ENCODE measurements around the gene FTCD. TPM values are rescaled to one million over a fixed set of nuclear protein-coding genes. Genes with fewer than 3 reads are reported as not detected.

The FTCD gene, protein sequence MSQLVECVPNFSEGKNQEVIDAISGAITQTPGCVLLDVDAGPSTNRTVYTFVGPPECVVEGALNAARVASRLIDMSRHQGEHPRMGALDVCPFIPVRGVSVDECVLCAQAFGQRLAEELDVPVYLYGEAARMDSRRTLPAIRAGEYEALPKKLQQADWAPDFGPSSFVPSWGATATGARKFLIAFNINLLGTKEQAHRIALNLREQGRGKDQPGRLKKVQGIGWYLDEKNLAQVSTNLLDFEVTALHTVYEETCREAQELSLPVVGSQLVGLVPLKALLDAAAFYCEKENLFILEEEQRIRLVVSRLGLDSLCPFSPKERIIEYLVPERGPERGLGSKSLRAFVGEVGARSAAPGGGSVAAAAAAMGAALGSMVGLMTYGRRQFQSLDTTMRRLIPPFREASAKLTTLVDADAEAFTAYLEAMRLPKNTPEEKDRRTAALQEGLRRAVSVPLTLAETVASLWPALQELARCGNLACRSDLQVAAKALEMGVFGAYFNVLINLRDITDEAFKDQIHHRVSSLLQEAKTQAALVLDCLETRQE
- 0.39 and 0.65 TPM in 2 replicates for total RNA-seq

DNA sequence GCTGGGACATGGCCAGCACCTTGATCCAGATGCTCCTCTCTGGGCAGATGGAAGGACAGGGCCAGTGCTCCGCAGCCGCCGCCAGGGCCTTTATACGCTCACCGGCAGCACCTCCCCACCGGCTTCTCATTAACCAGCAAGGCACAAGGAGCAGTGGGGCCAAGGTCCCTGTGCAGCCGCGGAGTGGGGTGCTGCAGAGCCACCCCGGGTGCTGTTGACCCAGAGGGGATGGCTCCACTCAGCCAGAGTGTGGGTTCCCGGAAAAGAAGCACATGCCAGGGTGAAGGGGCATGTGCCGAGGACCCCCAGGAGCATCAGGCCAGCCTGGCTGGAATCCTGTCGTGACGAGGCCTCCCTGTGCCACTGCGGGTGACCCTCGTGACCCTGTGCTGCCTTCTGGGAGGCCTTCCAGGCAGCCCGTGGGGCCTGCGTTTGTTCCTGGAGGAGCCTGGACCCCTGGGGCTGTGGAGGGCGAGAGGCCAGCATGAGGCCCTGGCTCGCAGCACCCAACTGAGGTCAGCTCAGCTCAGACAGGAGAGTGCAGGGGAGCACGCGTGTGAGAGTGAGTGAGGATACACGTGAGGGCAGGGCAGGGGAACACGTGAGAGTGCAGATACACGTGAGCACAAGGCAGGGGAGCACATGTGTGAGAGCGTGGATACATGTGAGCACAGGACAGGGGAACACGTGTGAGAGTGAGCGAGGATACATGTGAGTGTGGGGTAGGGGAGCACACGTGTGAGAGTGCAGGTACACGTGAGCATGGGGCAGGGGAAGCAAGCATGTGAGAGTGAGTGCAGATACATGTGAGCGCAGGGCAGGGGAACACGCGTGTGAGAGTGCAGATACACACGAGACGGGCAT, at the start of gene FTCD:
TSS of gene FTCD (minus strand) at position 66 of the 864 bp plus-strand sequence. CDS start at position 10, 56 bp downstream.

DNA sequence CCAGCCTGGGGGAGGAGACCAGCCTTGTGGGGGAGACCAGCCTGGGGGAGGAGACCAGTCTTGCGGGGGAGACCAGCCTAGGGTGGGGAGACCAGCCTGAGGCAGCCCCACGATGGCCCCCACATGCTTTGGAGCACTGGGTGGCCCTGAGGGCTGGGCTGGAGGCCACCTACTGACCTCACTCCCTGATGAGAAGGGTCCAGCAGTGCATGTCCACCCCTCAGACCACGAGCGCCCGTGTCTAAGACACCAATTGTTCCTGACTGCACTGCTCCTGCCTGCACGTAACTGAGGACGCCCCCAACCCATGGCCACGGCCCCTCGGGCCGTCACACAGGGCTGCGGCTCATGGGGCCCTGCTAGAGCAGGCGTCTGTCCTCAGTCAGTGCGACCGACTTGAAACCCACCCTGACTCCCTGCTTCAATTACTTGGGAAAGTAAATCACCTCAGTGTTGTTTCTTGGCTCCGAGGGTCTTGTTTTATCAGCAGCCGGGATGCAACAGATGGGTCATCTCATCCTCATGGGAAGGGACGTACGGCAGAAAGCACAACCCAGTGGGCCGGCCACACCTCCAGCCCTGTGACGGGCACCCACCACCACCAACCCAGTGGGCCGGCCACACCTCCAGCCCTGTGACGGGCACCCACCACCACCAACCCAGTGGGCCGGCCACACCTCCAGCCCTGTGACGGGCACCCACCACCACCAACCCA, 28.7 kb upstream of the FTCD start, which contains the start of gene SPATC1L:
TSS of gene SPATC1L (minus strand) at position 550 of the 715 bp plus-strand sequence. CDS start 1,643 bp downstream, outside the sequence.

GRCh38 chr21:46097336-46098293, 57.8 kb downstream of the FTCD start, which contains the start of gene COL6A2:
COL6A2 (plus strand) TSS chr21:46098112.

Other genes with a start within 250 kb of the FTCD start
- 17.9 and 29.4 TPM in 2 replicates for gene COL6A1, start 173.8 kb downstream of the FTCD start, total RNA-seq
- 24.3 and 41.6 TPM in 2 replicates for gene COL6A2, start 57.5 kb downstream of the FTCD start, total RNA-seq
- 13.6 and 15.7 TPM in 2 replicates for gene SPATC1L, start 28.9 kb upstream of the FTCD start, total RNA-seq
- gene LSS, start 73.2 kb upstream of the FTCD start, total RNA-seq: 50.3 and 110 TPM in 2 replicates
- gene MCM3AP, start 130.0 kb upstream of the FTCD start, total RNA-seq: 73.9 and 111 TPM in 2 replicates
- gene YBEY, start 130.8 kb upstream of the FTCD start, total RNA-seq: 12.7 and 24.3 TPM in 2 replicates
- gene C21orf58, start 168.3 kb upstream of the FTCD start, total RNA-seq: 5.4 and 6.7 TPM in 2 replicates
- gene PCNT, start 168.6 kb upstream of the FTCD start, total RNA-seq: 16.2 and 20.0 TPM in 2 replicates